HepG2 (cell line): ENCODE results near the gene HLCS.

ENCODE experiments used
- NR2F6 ChIP-seq, 2 experiments: IDR thresholded peaks; 2 replicates each; pipeline ENCODE4 v1.6.1; 2016; ENCODE audit warnings: antibody characterized with exemption in 1 of 2, mild to moderate bottlenecking in 1 of 2
- ZBTB21 ChIP-seq: sonication (generic); formaldehyde crosslinking; IDR thresholded peaks from 2 replicates; pipeline ENCODE4 v1.4.0; 2020; ENCODE audit warnings: missing genetic modification reagents
- ZFP90 ChIP-seq: sonication (generic); formaldehyde crosslinking; IDR thresholded peaks from 2 replicates; pipeline ENCODE4 v1.8.0; 2022; ENCODE audit warnings: missing genetic modification reagents, mild to moderate bottlenecking, inconsistent platforms, borderline replicate concordance
- ZNF547 ChIP-seq: sonication (generic); formaldehyde crosslinking; IDR thresholded peaks from 2 replicates; pipeline ENCODE4 v1.5.1; 2020; ENCODE audit warnings: mild to moderate bottlenecking, missing genetic modification reagents
- ZNF607 ChIP-seq: sonication (generic); formaldehyde crosslinking; IDR thresholded peaks from 2 replicates; pipeline ENCODE4 v1.5.1; 2020; ENCODE audit warnings: missing genetic modification reagents, mild to moderate bottlenecking, borderline replicate concordance
- ZNF629 ChIP-seq: sonication (generic); formaldehyde crosslinking; conservative IDR thresholded peaks from 2 replicates; pipeline ENCODE4 v1.5.0; 2020; ENCODE audit warnings: missing genetic modification reagents
- ZNF670 ChIP-seq: sonication (generic); formaldehyde crosslinking; IDR thresholded peaks from 2 replicates; pipeline ENCODE4 v1.8.0; 2022; ENCODE audit warnings: mild to moderate bottlenecking, missing genetic modification reagents, borderline replicate concordance

- TF ChIP-seq ZNF629: no peak
- no peak for TF ChIP-seq ZBTB21 (CRISPR knock-in tag)
- no peak for TF ChIP-seq NR2F6 (IDR thresholded peaks at IDR 0.05)
- TF ChIP-seq NR2F6 (CRISPR knock-in tag; IDR thresholded peaks at IDR 0.05): no peak
- no peak for TF ChIP-seq ZNF670 (CRISPR knock-in tag)
- no peak for TF ChIP-seq ZFP90 (CRISPR knock-in tag)
- TF ChIP-seq ZNF607 (CRISPR knock-in tag): no peak
- TF ChIP-seq ZNF547 (CRISPR knock-in tag): no peak
These were observed 17.0 kb downstream of the HLCS start for GRCh38 chr21:36949171-36950141.
